ENCODE results near the gene CAD. TPM values are rescaled to one million over a fixed set of nuclear protein-coding genes. Genes with fewer than 3 reads are reported as not detected.

CAD gene
- total and polyA plus RNA-seq, 9 of the 15 experiments (the other 6 are each of a cell fraction or from before 2014, with no cell fraction given): 7.5 to 126 (median 33.7) TPM

DNA sequence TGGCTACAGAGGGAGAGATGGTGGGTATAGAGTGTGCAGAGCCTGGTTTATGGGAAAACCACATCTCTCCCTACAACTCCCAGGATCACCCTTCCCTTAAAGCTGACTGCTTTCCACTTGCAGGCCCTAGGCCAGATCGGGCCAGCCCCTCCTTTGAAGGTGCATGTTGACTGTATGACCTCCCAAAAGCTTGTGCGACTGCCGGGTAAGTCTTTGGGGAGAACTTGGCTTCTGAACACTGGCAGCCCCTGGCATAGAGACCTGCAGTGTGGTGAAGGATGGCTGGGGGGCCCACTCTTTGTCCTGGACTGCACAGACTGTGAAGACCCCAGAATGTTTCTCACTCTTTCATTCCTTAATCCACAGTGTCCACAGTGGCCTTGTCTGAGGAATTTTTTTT, 19.5 kb downstream of the CAD start:
- DNase-seq (ENCODE audit: extremely low read depth in 1 of 4, low spot score in 3 of 4) (no peak), FAIRE-seq (no peak), ATAC-seq (no peak)
- Histone ChIP-seq H3K4me1 (replicated peaks in 1 of 2; ENCODE audit: control insufficient read depth in 2 of 2, insufficient read depth in 2 of 2, low read length in 2 of 2) (peaks cover 0 to 3% of the 10 kb centered on the region in 2 experiments; a peak in 1 of 5 replicates), H3K4me2 (ENCODE audit: insufficient read depth, low read length) (no peak overlapping the region), H3K27ac (ENCODE audit: extremely low read depth, low read depth, low read length) (no peak overlapping the region), H3K79me2 (ENCODE audit: control insufficient read depth, insufficient read depth, low read length) (no peaks in the 10 kb centered on the region), H3K4me3 (no peak overlapping the region), H3K36me3 (ENCODE audit: control insufficient read depth, insufficient read depth, low read length) (peaks cover 98% of the 10 kb centered on the region), H4K20me1 (replicated peaks; ENCODE audit: control insufficient read depth, insufficient read depth, low read length) (no peaks in the 10 kb centered on the region), H2AFZ (ENCODE audit: low read depth, low read length) (no peak overlapping the region), H3K9ac (ENCODE audit: insufficient read depth in 1 of 2, low read depth in 2 of 2, low read length in 2 of 2) (no peak overlapping the region), H3K9me1 (ENCODE audit: control insufficient read depth, insufficient read depth, low read length) (no peaks in the 10 kb centered on the region), H3K9me3 (replicated peaks; ENCODE audit: control insufficient read depth, insufficient read depth, low read depth, low read length) (no peaks in the 10 kb centered on the region), H3K27me3 (ENCODE audit: control insufficient read depth in 2 of 2, insufficient read depth in 2 of 2, low read length in 2 of 2) (no peaks in the 10 kb centered on the region)
- 88% methylated on average over 3 of the region's 3 CpGs for WGBS (ENCODE audit: insufficient coverage, low coverage, missing lambda C conversion rate)
- no TSS peak for BruUV-seq (replicated peaks)
- no peak for TF ChIP-seq JUN (IDR thresholded peaks at IDR 0.05; ENCODE audit: borderline replicate concordance, low read depth, low read length)
- TF ChIP-seq JUN (CRISPR knock-in tag; IDR thresholded peaks at IDR 0.05; ENCODE audit: borderline replicate concordance): no peak
- TF ChIP-seq L3MBTL2 (IDR thresholded peaks at IDR 0.05): no peak
- TF ChIP-seq SETDB1 (IDR thresholded peaks at IDR 0.05; ENCODE audit: low read length): no peak
- TF ChIP-seq ZNF121 (CRISPR knock-in tag; conservative IDR thresholded peaks at IDR 0.05): no peak
- no peak for TF ChIP-seq HDGF (IDR thresholded peaks at IDR 0.05)
- no peak for TF ChIP-seq GATA2 (CRISPR knock-in tag; IDR thresholded peaks at IDR 0.05)
- no peak for TF ChIP-seq ZNF3 (CRISPR knock-in tag; IDR thresholded peaks at IDR 0.05)
- TF ChIP-seq OTX1 (CRISPR knock-in tag; IDR thresholded peaks at IDR 0.05): no peak
- in situ Hi-C loops (cut with MboI): loop anchor here (5.0 kb wide), 1 partner anchor 51 kb away; no protein-coding TSS in a partner anchor
- intact Hi-C loops (cut with micrococcal nuclease): no loop called here
- POLR2A ChIA-PET: interaction anchor here (0.7 to 1.1 kb wide), 3 partner anchors 20 to 86 kb away, joined by 3 to 5 read pairs (median 3); partner anchors contain the start of genes CAD and MPV17
- CTCF ChIA-PET (ENCODE audit: low intra/inter-chr PET ratio): interaction anchor here (0.6 kb wide), 1 partner anchor 133 kb away, joined by 3 read pairs; no protein-coding TSS in a partner anchor
